ENCODE results near the gene ANKRD44. TPM values are rescaled to one million over a fixed set of nuclear protein-coding genes. Genes with fewer than 3 reads are reported as not detected.

ANKRD44 gene
- total RNA-seq, 1 experiment from 2014 or later: 7.8 TPM

DNA sequence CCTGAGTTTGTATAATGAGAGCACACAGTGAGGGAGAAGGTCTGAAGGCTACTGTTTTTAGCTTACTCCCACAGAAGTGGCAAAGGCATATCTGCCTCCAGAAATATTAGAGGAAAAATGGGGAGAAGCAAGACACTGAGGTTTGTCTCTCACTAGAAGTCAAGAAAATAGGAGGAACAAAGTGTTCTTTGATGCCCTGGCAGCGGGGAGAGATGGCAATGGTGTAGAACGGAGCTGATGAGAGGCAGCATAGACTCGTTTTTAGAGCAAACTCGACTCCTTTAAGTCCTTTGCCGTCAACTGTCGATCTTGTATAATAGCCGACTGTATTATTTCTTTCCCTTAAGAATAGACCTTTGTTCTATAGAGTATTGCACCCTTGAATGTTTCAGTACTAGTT, 73.8 kb downstream of the ANKRD44 start:
- ATAC-seq (no peak), DNase-seq (ENCODE audit: low read depth, low spot score) (no peak)
- ChIA-PET CTCF (no interaction called here), POLR2A (no interaction called here)
- Histone ChIP-seq H3K36me3 (ENCODE audit: control insufficient read depth, insufficient read depth, low read length) (no peaks in the 10 kb centered on the region), H3K4me1 (ENCODE audit: control insufficient read depth, insufficient read depth, low read length) (no peaks in the 10 kb centered on the region; the same call in 1 of the 2 replicates), H3K9me3 (ENCODE audit: control insufficient read depth, insufficient read depth, low read depth, low read length) (no peaks in the 10 kb centered on the region), H3K27ac (ENCODE audit: low read length) (no peak overlapping the region), H3K27me3 (ENCODE audit: control insufficient read depth, insufficient read depth, low read length) (no peaks in the 10 kb centered on the region), H3K4me3 (ENCODE audit: low read depth in 2 of 2, low read length in 2 of 2) (no peak overlapping the region)
- BruUV-seq (replicated peaks): no TSS peak
- TF ChIP-seq SIN3A (IDR thresholded peaks at IDR 0.05; ENCODE audit: borderline replicate concordance, insufficient read depth, low read depth, low read length): no peak
- TF ChIP-seq TCF7L2 (IDR thresholded peaks at IDR 0.05; ENCODE audit: low read depth, low read length): no peak
- TF ChIP-seq POLR2AphosphoS5 (IDR thresholded peaks at IDR 0.05; ENCODE audit: low read depth, low read length): no peak
- TF ChIP-seq REST (IDR thresholded peaks at IDR 0.05; ENCODE audit: insufficient read depth in 1 of 2, low read depth in 2 of 2, low read length in 1 of 2): no peak
- no peak for TF ChIP-seq CTCF (IDR thresholded peaks at IDR 0.05)
- intact Hi-C loops (cut with micrococcal nuclease; ENCODE audit: unreplicated experiment): loop anchor here (1.0 kb wide), 1 partner anchor 34 kb away; no protein-coding TSS in a partner anchor
- in situ Hi-C loops (cut with HindIII; ENCODE audit: low pct_unique_long_range_greater_than_20kb, low sequenced_read_pairs): no loop called here

- TF ChIP-seq CTCF (IDR thresholded peaks at IDR 0.05): no peak
- TF ChIP-seq REST (IDR thresholded peaks at IDR 0.05; ENCODE audit: insufficient read depth in 1 of 2, low read depth in 2 of 2, low read length in 1 of 2): no peak
- no peak for TF ChIP-seq POLR2AphosphoS5 (IDR thresholded peaks at IDR 0.05; ENCODE audit: low read depth, low read length)
- TF ChIP-seq SIN3A (IDR thresholded peaks at IDR 0.05; ENCODE audit: borderline replicate concordance, insufficient read depth, low read depth, low read length): no peak
- no peak for TF ChIP-seq TCF7L2 (IDR thresholded peaks at IDR 0.05; ENCODE audit: low read depth, low read length)
- Histone ChIP-seq H3K36me3 (ENCODE audit: control insufficient read depth, insufficient read depth, low read length) (no peaks in the 10 kb centered on the region), H3K27ac (ENCODE audit: low read length) (no peak overlapping the region), H3K4me1 (ENCODE audit: control insufficient read depth, insufficient read depth, low read length) (no peaks in the 10 kb centered on the region; the same call in 1 of the 2 replicates), H3K27me3 (ENCODE audit: control insufficient read depth, insufficient read depth, low read length) (no peaks in the 10 kb centered on the region), H3K4me3 (ENCODE audit: low read depth in 2 of 2, low read length in 2 of 2) (no peak overlapping the region), H3K9me3 (ENCODE audit: control insufficient read depth, insufficient read depth, low read depth, low read length) (no peaks in the 10 kb centered on the region)
- DNase-seq (ENCODE audit: low read depth, low spot score) (no peak), ATAC-seq (no peak)
- no TSS peak for BruUV-seq (replicated peaks)
- ChIA-PET CTCF (no interaction called here), POLR2A (no interaction called here)
- intact Hi-C loops (cut with micrococcal nuclease; ENCODE audit: unreplicated experiment): loop anchor here (1.0 kb wide), 1 partner anchor 35 kb away; no protein-coding TSS in a partner anchor
- in situ Hi-C loops (cut with HindIII; ENCODE audit: low pct_unique_long_range_greater_than_20kb, low sequenced_read_pairs): no loop called here
Observed at GRCh38 chr2:197236159-197236558, 74.4 kb downstream of the ANKRD44 start.
